Measurements from ENCODE around the gene TEX29.

The TEX29 gene

GRCh38 chr13:111325941-111326620 lies 5.6 kb downstream of the TEX29 start:
- TF ChIP-seq CTCF (IDR thresholded peaks at IDR 0.05) (no peak), ZFX (IDR thresholded peaks at IDR 0.05; ENCODE audit: borderline replicate concordance) (no peak)
- no peak overlapping the region for H3K27ac ChIP-seq

- TF ChIP-seq CTCF (IDR thresholded peaks at IDR 0.05) (no peak), ZFX (IDR thresholded peaks at IDR 0.05; ENCODE audit: borderline replicate concordance) (no peak)
These were observed 6.2 kb downstream of the TEX29 start for GRCh38 chr13:111326621-111326965.

GRCh38 chr13:111326981-111327642 lies 6.7 kb downstream of the TEX29 start:
- no peak overlapping the region for H3K27ac ChIP-seq
- TF ChIP-seq ZFX (IDR thresholded peaks at IDR 0.05; ENCODE audit: borderline replicate concordance) (no peak), CTCF (IDR thresholded peaks at IDR 0.05) (no peak)

More at GRCh38 chr13:111326621-111326965, 6.2 kb downstream of the TEX29 start:
- H3K27ac ChIP-seq: no peak overlapping the region

GRCh38 chr13:111327730-111328573 lies 7.5 kb downstream of the TEX29 start:
- no peak overlapping the region for H3K27ac ChIP-seq

GRCh38 chr13:111328574-111329410 lies 8.3 kb downstream of the TEX29 start:
- TF ChIP-seq CTCF (IDR thresholded peaks at IDR 0.05): no peak
- no peak for TF ChIP-seq ZFX (IDR thresholded peaks at IDR 0.05; ENCODE audit: borderline replicate concordance)
- H3K27ac ChIP-seq: no peak overlapping the region

More at GRCh38 chr13:111327730-111328573, 7.5 kb downstream of the TEX29 start:
- TF ChIP-seq ZFX (IDR thresholded peaks at IDR 0.05; ENCODE audit: borderline replicate concordance) (no peak), CTCF (IDR thresholded peaks at IDR 0.05) (no peak)

- TF ChIP-seq CTCF (IDR thresholded peaks at IDR 0.05): no peak
- TF ChIP-seq ZFX (IDR thresholded peaks at IDR 0.05; ENCODE audit: borderline replicate concordance): no peak
- no peak overlapping the region for H3K27ac ChIP-seq
These were observed 9.2 kb downstream of the TEX29 start for GRCh38 chr13:111329641-111330040.
